ENCODE data around the gene DNM3.

DNM3 gene

DNA sequence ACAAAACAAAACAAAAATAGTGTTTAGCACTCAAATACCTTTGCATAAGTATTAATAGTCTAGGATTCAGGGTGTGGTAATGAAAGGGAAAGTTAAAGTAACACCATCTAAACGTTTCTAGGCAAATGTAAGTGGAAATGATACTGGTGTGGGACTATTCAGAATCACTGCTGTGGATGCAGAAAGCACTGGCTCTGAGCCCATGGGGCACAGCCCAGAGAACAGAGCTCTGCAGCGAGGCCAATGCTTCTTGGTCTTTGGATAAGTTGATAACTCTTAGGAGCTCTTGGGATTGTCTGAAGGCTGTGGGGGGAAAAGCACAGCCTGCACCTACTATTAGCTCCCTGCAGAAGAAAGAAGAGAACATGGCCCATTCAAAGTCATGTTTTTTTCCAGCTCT lies 21.4 kb upstream of the DNM3 start:
- no peak for DNase-seq

DNA sequence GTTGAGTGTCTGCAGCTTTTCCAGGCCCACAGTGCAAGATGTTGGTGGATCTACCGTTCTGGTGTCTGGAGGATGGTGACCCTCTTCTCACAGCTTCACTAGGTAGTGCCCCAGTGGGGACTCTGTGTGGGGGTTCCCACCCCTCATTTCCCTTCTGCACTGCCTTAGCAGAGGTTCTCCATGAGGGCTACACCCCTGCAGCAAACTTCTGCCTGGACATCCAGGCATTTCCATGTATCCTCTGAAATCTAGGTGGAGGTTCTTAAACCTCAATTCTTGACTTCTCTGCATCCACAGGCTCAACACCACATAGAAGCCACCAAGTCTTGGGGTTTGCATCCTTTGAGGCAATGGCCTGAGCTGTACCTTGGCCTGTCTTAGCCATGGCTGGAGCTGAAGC lies 14.3 kb upstream of the DNM3 start:
- DNase-seq, result no peak

DNA sequence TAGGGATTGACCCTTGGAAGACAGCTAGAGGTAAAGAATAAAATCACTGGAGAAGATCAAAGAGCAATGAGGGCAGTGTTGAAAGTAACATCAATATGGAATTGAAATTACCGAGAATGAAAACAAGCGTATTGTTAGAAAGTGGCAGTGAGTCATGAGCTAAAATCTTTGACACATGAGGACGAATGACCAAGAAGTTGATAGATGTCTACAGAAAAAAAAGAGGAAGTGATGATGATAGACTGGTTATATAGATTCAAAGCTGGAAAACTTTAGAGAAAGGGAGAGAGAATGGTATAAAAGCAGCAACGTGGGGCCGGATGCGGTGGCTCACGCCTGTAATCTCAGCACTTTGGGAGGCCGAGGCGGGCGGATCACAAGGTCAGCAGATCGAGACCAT lies 12.5 kb upstream of the DNM3 start:
- DNase-seq, result no peak

DNA sequence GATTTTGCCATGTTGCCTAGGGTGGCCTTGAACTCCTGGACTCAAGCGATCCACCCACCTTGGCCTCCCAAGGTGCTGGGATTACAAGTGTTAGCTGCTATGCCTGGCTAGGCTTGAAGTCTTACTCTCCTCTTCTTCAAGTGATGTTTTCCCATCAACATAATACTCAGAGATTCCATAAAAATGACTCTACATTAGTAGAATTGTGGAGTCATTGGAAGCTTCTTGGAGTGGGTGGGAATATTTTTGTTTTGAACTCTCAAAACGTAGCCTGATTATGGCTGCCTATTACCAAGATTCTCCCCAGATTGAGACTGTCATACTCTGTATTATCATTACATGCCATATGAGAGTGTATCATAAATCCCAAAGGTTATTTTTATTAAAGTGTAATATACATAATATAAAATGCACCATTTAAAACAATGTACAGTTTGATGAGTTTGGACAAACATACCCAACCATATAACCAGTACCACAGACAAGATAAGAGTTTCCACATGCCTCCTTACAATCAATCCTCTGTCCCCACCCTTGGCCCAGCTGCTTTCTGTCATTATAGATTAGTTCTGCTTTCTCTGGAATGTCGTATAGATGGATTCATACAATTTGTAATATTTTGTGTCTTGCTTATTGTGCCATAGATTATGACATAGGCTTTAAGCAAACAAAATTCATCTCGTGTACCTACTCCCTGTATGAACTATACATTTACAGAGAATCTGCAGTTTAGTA lies 8.0 kb upstream of the DNM3 start:
- no peak for DNase-seq

DNA sequence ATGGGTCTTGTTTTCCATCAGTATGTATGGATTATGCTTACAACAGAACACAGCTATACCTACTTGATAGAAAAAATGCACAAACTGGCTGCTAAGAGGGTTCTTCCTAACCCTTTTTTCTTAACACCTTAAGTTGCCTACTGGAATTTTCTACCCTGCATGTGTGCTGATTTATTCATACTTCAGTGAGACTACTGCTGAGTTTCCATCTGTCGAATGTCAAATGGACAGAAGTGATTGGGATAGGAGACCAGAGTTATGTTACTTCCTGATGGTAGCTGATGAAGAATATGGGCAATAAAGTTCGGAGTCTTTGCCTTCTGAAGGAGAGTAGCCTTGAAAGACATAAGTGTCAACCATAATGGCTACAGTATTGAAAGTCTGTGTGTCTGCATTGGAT lies 6.5 kb upstream of the DNM3 start:
- DNase-seq, result no peak

DNA sequence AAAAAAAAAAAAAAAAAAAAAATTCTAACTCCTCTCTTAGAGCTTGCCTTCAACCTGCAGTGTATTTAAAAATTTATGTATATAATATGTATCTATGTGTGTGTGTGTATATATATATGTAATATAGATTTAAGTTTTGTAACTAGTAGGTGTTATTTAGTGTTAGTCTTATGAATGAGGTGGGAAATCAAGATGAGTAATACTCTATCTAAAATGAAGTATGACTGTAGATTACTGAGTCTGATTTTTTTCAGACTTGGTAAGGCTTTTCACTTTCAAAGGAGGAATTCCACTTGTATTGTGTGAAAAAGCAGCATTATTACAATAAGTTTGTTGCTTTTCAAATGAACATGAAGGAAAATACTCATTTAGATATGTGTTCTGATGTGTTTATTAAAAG lies 5.4 kb upstream of the DNM3 start:
- DNase-seq, result no peak

DNA sequence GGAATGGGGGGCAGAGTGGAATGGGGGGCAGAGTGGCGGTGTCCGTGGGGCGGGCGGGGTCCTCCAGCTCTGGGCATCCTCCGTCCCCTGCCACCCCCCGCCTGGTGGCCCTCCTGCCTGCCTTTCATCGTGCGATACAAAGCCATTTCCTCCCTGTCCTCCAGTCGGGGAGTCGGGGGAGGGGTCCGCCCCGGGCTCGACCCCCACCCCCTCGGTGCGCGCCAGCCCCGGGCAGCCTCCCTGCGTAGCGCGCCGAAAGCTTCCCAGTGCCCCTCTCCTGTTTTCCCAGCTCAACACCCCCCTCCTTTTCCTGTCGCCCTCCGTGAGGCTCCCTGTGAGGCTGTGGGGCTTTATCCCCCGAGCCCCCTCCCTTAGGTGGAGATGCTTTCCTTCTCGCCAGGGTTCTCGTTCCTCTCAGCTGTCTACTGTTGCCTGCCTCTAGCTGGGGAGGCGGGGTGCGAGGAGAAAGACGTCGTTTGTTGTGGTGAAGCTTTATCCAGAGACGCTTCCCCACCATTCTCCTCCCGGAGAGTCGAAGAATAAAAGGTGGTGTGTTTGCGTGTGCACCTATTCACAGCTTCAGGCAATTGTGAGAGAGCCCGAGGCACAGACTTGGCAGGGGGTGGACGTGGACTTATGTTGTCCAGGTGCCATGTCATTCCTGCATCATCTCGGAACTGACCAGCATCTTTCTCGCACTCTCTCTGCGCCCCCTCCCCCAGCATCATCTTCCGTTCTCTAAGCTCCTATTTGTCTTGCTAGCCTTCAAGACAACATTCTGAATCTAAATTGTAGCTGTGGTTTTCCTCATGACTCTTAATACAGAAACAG lies 848 bp downstream of the DNM3 start:
- DNase-seq, result peak; percentile 6

DNA sequence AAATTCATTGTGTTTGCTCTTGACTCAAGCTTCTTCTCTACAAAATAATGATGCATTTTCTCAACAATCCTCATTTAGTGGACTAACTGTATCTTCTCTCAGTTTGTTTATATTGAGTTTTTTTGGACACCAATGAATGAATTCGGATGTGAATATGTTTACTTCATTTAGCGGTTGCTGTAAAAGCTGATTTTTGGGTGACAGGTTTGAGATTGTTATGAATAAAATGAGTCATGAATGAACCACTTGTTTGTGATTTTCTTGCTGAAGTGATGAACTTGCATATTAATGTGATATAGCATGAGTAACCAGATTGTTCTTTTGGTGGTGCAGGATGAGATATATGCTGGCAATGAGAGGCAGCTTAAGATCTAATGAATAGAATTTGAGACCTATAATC lies 3.1 kb downstream of the DNM3 start:
- DNase-seq, result no peak

DNA sequence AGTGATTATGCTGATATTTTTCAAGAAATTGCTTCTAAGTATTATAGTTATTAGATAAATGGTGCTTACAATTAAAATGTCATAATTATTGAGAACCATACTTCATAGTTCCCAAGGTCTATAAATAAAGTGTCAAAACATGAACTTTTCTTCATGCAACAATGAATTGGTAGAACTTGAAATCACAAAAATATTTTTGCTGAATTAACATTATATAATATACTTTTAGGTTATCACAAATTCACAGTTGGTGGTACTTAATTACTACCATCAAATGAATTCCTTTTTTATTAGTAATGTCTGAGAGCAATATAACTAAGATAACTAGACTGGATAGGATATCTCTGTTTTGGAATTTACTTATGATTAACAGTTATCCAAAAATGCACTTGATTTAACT lies 4.7 kb downstream of the DNM3 start:
- no peak for DNase-seq

DNA sequence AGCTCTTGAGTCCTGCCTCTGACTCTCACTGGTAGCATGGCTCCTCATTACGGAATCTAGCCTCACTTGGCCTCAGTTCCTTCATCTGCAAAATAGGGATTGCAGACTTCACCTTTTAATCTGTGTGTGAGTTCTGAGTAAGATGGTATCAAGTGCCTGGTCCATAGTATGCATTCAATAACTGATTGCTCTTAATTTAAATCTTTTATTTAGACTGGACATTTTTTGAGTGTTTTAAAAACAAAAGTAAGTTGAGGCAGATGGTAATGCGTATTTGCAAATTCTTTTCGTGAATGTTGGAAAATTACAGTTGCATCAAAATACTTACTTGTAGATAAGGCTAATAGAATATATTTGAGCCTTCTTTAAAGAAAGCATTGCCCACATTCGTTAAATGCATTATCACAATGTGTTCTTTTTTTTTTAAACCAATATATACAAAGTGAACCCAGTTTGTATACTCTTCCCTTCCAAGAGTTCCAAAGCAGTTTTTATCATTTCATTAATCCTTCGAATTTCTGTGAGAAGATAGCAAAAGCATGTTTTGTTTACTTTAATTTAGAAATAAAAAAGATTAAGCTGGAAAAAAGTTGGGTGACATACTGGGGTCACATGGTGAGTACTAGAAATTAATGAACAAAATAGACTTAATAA lies 8.1 kb downstream of the DNM3 start:
- DNase-seq, result no peak

DNA sequence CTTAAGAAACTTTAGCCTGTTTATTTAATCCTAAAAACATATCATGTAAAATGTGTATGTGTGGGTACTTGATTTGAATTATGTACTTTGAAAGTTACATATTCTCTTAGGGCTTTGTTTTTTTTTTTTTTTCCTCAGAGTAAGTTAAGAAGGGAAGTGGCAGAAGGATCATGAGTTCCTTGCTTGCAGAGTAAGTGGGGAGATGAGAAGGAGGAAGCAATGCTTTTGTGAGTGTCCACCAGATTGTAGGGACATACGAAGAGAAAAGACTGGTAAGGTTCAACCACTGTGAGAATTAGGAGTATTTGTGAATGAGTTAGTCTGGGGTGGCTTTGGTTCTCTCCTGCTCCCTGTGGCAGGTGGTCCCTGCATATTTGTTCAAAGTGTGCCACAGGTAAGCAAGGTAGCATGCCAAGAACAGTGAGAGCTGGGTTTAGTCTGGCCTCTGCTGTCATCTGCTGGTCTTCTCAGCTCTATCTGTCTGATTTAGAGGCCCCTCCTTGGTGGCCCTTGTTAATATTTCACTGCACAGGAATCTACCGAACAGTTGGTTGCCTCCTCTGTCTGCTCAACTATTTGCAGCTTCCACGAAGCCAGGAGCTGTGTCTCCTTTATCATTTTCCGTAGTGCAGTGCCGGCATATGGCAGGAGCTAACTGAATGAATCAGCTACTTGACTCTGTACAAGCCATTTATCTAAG lies 9.5 kb downstream of the DNM3 start:
- DNase-seq, result no peak

DNA sequence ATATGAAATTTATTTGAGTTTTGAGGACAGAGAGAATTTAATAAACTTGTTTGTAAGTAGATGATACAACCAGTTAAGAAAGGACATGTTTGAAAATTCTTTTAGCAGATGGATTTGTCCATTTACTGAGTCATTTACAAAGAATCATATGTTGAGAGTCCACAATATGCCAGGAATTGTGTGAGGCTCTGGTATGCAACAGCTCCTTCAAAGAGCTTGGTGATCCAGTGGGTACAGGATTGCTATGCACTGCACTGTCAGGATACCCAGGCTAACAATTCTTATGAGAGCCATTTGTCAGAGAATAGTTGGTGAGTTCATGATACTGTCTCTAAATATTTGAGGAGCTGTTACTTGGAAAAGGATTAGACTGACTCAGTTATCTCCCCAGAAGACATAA lies 11.0 kb downstream of the DNM3 start:
- no peak for DNase-seq

DNA sequence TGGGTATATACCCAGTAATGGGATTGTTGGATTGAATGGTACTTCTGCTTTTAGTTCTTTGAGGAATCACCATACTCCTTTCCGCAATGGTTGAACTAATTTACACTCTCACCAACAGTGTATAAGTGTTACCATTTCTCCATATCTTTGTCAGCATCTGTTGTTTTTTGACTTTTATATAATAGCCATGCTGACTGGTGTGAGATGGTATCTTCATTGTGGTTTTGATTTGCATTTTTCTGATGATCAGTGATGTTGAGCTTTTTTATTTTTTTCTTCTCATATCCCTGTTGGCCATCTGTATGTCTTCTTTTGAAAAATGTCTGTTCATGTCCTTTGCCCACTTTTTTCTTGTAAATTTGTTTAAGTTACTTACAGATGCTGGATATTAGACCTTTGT lies 14.1 kb downstream of the DNM3 start:
- DNase-seq, result no peak

DNA sequence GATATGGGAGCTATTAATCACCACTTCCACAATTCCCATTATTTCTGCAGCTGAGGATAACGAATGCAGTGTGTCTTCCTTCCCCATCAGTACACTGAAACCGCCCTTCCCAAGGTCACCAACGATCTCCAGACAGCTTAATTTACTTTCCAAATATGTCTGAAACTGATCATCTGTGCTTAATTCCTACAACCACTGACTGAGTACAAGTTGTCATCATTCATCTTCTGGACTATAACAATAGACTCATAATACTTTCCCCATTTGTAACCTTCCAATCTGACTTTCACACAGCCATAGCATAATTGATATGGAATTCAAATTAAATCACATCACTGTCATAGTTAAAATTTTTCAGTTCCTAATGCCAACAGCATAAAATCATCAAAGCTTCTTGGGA lies 17.4 kb downstream of the DNM3 start:
- DNase-seq, result no peak

DNA sequence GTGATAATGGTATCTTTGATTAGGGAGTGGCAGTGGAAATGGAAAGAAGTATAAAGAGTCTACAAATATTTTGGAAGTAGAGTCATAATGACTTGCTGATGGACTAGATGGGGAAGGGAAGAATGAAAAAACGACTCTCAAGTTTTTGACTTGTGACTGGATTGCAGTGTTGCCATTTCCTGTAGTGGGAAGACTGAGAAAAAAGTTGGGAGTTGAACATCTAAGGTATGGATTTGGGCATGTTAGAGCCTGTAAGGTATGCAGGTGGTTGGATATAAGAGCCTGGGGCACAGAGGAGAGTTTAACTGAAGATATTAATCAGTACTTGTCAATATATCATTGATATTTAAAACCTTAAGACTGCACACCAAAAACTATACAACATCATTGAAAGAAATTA lies 19.4 kb downstream of the DNM3 start:
- DNase-seq, result no peak

DNA sequence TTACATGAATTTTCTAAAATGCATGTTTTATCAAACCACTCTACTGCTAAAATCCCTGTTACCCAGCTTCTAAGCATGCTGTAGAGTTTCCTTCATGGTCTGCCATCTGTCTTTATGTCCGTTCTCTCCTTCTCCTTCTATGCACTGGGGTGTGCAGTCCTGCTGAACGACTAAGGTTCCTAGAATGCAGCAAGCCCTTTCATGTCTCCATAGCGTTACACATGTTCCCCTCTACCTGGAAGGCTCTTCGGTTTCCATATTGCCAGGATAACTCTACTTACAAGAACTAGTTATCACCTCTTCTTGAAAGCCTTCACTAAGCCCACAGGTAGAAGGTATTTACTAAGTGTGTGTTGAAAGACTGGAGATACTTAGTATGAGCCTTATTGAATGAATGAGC lies 22.2 kb downstream of the DNM3 start:
- DNase-seq, result no peak

DNA sequence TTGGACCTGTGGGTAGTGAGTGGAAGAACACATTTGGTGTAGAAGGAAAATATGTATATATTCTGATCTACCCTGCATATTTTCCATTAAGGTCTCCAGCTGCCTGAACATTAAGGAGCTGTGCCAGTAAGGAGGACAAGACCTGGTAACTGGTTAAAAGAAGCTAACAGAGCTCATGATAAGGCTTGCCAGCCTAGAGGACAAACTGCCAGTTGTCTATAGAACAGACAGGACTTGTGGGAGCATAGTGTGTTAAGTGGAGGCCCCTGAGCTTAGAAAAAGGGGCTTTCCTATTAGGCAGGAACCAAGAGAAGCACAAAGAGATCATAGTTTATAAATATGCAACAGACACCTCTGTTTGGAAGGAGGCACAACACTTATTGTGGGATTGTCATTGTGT lies 23.0 kb downstream of the DNM3 start:
- no peak for DNase-seq

DNA sequence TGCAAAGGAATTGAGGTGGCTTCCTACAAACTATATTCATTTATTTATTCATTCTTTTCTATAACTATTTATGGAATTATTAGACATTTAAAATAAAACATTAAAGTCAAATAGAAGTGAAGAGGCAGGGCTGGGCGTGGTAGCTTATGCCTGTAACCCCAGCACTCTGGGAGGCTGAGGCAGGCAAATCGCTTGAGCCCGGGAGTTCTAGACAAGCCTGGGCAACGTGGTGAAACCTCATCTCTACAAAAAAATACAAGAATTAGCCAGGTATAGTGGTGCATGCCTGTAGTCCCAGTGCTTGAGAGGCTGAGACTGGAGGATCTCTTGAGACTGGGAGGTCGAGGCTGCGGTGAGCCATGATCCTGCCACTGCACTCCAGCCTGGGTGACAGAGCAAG lies 23.8 kb downstream of the DNM3 start:
- DNase-seq, result no peak

DNA sequence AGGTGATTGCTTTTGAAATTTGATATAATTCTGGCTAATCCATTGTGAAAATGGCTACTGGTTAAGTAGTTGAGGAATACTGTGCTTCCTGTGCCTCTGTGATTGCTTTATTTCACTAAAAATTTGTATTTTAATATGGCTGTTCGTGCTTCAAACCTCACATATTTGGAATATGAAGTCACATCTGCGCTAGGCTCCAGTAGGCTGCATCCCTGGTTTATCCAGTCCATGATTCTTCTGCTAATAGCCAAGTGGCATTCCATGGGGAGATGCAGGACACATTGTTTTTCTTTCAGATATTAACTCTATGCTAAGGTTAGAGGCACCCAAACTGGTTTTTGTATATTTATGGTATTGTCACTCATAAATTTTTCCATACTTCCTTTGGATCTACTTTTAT lies 25.9 kb downstream of the DNM3 start:
- DNase-seq, result no peak

DNA sequence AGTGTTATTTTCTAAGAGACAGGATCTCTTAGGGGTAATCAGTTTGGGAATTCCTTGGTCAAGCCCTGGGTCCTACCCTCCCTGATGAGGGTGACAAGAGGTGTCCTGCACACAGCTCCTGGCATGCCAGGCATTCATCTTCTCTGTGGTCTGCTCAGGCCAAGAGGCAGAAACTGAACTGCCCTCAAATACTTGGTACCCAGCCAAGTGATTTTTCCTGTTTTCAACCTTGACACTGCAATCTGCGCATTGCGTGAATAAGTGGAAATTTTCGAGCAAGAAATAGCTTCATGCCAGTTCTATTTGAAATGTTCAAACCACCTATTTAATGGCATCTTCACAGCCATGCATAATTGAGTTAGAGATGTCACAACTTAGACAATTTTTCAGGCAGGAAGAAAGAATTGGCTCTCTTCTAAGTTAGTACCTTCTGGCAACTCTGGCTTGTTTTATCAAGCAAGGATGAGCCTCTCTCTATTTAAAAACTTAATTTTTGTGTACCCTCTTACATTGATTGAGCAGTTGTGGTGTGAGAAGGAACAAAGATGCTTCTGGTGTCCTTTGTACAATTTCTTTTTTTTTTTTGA lies 27.0 kb downstream of the DNM3 start:
- no peak for DNase-seq

DNA sequence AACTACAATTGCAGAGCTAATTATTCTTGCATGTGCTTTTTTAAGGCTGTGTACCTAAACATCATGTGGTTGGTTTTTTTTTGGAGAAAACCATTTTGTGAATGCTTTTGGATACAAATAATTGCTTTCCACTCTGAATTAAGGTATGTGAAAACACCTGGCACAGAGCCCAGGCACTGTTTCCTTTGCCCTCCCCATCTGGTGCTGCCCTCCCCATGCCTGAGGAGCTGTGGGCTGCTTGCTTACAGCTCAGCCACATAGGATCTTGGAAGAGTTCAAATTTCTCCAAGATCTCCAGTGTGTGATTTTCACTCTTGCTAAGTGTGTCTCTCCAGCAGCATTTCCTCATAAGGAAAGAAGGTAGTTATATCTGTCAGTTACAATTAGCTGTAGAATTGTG lies 27.8 kb downstream of the DNM3 start:
- no peak for DNase-seq

DNA sequence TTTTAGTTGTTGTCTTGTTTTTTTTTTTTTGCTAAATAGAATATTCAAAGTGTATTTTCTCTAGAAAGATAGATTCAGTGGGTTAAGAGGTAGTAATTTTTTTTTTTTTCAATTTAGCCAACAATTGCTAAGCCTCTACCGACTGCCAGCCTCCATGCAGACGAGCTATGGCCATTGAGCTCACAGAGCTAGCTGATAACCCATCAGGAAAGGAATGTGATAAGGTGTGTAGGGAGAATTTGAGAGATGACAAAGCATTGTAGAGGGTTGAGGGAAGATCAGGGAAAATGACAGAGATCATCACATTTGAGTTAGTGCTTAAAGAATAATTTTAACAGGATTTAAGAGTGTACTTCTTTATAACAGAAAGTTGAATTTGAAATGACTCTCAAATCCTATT lies 30.6 kb downstream of the DNM3 start:
- DNase-seq, result no peak

DNA sequence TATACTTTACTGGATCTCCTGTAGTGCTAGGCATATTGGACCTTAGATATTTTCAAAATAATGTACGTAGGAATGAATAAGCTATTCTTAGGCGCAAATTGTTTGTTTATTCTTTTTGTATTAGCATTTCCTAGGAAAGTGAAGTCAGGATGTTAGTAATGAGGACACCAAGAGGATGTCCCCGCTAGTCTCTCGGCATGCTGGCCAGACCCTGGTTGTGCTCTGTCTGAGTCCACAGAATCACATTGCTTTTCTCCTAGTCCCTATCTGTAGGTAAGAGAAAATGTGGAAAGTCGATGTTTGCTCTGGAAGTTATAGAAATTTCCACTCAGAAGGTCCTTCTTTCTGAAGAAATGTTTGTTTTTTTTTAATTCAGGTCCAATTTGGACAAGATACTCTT lies 31.1 kb downstream of the DNM3 start:
- DNase-seq, result no peak
